SJCRH30 (cell line): Measurements from ENCODE around the gene ADIPOR2. TPM values are rescaled to one million over a fixed set of nuclear protein-coding genes. Genes with fewer than 3 reads are reported as not detected.
"Not testable (repeated sequence)": the region's sequence is repeated elsewhere in the genome, so short reads cannot be mapped to it uniquely, and the experiment has no call there.

Experiments used
- DNase-seq, 2 experiments: peaks; one replicate each; pipeline ENCODE4 v3.0.0-alpha.2; 2015 to 2020
- H3K27ac ChIP-seq: fragments of 250-450 bp; sonication (Bioruptor Pico); 2 replicates; pipeline ENCODE4 v1.5.1; 2020; ENCODE audit warnings: mild to moderate bottlenecking, moderate library complexity
- H3K27me3 ChIP-seq: fragments of 250-450 bp; sonication (Bioruptor Pico); 2 replicates; pipeline ENCODE4 v1.5.1; 2020; ENCODE audit warnings: mild to moderate bottlenecking, moderate library complexity
- H3K36me3 ChIP-seq: fragments of 250-450 bp; sonication (Bioruptor Pico); 2 replicates; pipeline ENCODE4 v1.5.1; 2020; ENCODE audit warnings: mild to moderate bottlenecking, moderate library complexity
- H3K4me1 ChIP-seq: fragments of 250-450 bp; sonication (Bioruptor Pico); 2 replicates; pipeline ENCODE4 v1.5.1; 2020; ENCODE audit warnings: mild to moderate bottlenecking, moderate library complexity
- H3K4me3 ChIP-seq: fragments of 250-450 bp; sonication (Bioruptor Pico); 2 replicates; pipeline ENCODE4 v1.5.1; 2020; ENCODE audit warnings: mild to moderate bottlenecking, moderate library complexity
- H3K9me3 ChIP-seq: fragments of 250-450 bp; sonication (Bioruptor Pico); replicated peaks from 2 replicates; pipeline ENCODE4 v1.5.1; 2020; ENCODE audit warnings: mild to moderate bottlenecking, moderate library complexity
- total RNA-seq: library from RNA; depleted of rRNA; stranded (reverse); fragments of >200 nt; shearing (Covaris generic); gene quantifications from 2 replicates; pipeline ENCODE4 v1.2.3, GENCODE V29; 2014

Gene ADIPOR2
- total RNA-seq, 1 experiment from 2014 or later, result 62.5 TPM

- Histone ChIP-seq H3K4me1 (no peaks in the 10 kb centered on the region), H3K27ac (no peak overlapping the region), H3K27me3 (no peaks in the 10 kb centered on the region), H3K9me3 (no peaks in the 10 kb centered on the region), H3K4me3 (no peak overlapping the region), H3K36me3 (no peaks in the 10 kb centered on the region)
- no peak for DNase-seq
These were observed 117.3 kb downstream of the ADIPOR2 start for GRCh38 chr12:1808036-1808797.

- Histone ChIP-seq H3K27me3 (no peaks in the 10 kb centered on the region), H3K4me1 (no peaks in the 10 kb centered on the region), H3K4me3 (no peak overlapping the region), H3K27ac (no peak overlapping the region), H3K36me3 (no peaks in the 10 kb centered on the region), H3K9me3 (no peaks in the 10 kb centered on the region)
- DNase-seq, result no peak
These were observed 118.1 kb downstream of the ADIPOR2 start for GRCh38 chr12:1808798-1809480.

DNA sequence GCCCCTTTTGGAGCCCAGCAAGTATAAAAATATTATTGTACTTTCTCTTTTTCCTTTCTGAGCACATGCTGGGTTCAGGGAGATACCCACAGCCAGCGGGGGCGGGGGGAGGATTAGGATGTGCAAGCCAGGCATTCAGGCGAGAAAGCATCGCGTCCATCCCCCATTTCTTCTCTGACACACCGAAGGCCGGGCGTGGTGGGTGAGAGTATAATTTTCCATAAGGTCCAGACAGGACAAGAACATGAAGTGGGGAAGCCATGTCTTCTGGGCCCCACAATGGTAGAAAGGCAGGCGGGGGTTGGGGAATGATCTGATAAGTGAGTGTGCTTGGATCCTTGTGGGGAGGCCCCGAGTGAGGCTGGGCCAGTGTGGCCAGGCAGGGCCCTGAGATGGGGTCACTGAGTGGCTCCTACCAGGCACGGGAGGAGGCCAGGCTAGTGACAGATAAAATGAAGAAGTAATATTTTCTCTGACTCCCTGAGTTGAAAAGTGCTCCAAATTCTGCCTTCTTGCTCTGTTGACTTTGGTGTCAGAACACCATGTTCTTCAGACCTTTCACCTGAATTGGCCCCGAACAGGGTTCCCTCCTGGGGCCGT is 118.8 kb downstream of the ADIPOR2 start:
- no peaks in the 10 kb centered on the region for H3K4me1 ChIP-seq
- no peak overlapping the region for H3K4me3 ChIP-seq
- H3K9me3 ChIP-seq, result no peaks in the 10 kb centered on the region
- H3K36me3 ChIP-seq, result no peaks in the 10 kb centered on the region
- DNase-seq, result no peak
- H3K27me3 ChIP-seq, result no peaks in the 10 kb centered on the region
- H3K27ac ChIP-seq, result no peak overlapping the region

DNA sequence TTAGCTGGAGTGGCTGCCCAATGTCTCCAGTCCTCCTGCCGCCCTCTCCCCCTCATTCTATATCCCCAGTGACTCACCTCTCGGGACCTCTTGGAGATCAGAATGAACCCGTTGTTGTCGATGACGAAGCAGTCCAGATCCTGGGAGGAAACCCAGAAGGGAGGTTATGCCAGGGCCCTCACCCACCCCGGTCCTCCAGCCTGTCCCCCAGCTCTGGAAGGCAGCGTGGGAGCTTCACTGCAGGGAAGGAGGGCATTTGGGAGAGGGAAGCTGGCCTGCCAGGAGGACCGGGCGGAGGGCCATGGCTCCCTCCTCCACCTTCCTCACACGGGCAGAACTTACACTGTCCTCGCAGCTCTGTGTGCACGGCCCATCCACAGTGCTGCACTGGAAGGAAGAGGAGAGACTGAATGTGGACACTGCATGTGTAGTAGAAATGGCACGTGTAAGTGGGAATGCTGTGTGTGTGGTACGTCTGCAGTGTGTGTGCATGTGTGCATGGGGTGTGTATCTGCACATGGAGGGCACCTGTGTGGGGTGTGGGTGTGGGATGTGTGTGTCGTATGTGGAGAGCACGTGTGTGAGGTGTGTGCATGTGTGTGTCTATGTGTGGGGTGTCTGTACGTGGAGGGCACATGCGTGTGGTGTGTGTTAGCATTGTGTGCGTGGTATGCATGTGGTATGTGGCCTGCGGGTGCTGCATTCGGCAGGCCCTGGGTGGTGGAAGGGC is 119.5 kb downstream of the ADIPOR2 start:
- Histone ChIP-seq H3K9me3 (no peaks in the 10 kb centered on the region), H3K4me1 (no peaks in the 10 kb centered on the region), H3K27me3 (no peaks in the 10 kb centered on the region), H3K36me3 (no peaks in the 10 kb centered on the region), H3K4me3 (no peak overlapping the region), H3K27ac (no peak overlapping the region)
- DNase-seq, result no peak

DNA sequence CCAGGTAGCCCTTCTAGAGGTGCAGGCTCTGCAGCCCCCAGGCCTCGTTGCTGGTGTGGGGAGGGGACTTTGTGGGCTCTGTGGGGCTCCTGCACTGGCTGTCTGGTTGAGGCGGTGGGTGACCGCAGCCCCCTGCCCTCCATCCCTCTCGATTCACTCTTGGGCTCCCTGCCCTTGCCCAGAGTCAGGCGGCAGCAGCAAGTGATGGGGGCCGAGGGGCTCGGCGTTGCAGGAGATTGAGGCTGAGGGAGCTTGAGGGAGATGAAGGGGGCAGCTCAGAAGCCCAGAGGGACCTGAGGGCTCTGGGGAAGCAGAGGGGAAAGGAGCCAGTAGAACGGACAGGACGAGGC is 120.0 kb downstream of the ADIPOR2 start:
- Histone ChIP-seq H3K27ac (no peak overlapping the region), H3K4me1 (no peaks in the 10 kb centered on the region), H3K9me3 (no peaks in the 10 kb centered on the region), H3K4me3 (no peak overlapping the region), H3K27me3 (no peaks in the 10 kb centered on the region), H3K36me3 (no peaks in the 10 kb centered on the region)
- no peak for DNase-seq

DNA sequence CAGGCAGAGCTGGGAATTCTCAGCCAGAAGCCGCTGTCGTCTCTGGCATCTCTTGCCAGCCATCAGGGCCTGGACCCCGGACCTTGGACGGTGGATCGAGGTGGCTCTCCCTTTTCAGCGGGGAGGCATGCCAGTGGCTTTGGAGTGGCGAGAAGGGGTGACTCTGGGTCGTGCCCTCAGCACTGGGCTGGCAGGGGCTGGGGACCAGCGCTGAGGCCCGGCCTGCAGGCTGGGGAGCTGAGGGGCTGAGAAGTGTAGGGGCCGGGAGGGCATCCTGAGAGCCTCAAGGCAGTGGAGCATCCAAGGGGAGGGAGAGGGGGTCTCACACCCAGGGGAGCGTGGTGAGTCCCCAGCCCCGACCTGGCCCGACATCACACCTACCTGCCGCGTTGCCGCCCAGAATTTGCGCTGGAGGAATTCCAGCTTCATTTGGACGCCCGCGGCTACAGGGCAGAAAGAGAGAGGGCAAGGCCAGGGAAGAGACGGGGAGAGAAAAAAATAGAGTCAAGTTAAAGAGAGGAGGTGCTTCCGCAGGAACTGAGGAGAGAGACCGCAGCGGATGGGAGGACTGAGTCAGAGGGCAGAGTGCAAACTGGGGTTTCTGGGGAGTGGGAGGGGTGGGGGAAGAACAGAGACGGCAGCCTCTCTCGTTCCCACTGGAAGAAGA is 120.5 kb downstream of the ADIPOR2 start:
- H3K4me3 ChIP-seq, result no peak overlapping the region
- no peaks in the 10 kb centered on the region for H3K9me3 ChIP-seq
- H3K27me3 ChIP-seq, result no peaks in the 10 kb centered on the region
- no peaks in the 10 kb centered on the region for H3K36me3 ChIP-seq
- no peak overlapping the region for H3K27ac ChIP-seq
- H3K4me1 ChIP-seq, result no peaks in the 10 kb centered on the region
- DNase-seq, result no peak

- no peaks in the 10 kb centered on the region for H3K9me3 ChIP-seq
- H3K4me3 ChIP-seq, result no peak overlapping the region
- no peaks in the 10 kb centered on the region for H3K36me3 ChIP-seq
- H3K27ac ChIP-seq, result no peak overlapping the region
- DNase-seq, result no peak
- no peaks in the 10 kb centered on the region for H3K4me1 ChIP-seq
- H3K27me3 ChIP-seq, result no peaks in the 10 kb centered on the region
These were observed 121.0 kb downstream of the ADIPOR2 start for GRCh38 chr12:1811948-1812291.

DNA sequence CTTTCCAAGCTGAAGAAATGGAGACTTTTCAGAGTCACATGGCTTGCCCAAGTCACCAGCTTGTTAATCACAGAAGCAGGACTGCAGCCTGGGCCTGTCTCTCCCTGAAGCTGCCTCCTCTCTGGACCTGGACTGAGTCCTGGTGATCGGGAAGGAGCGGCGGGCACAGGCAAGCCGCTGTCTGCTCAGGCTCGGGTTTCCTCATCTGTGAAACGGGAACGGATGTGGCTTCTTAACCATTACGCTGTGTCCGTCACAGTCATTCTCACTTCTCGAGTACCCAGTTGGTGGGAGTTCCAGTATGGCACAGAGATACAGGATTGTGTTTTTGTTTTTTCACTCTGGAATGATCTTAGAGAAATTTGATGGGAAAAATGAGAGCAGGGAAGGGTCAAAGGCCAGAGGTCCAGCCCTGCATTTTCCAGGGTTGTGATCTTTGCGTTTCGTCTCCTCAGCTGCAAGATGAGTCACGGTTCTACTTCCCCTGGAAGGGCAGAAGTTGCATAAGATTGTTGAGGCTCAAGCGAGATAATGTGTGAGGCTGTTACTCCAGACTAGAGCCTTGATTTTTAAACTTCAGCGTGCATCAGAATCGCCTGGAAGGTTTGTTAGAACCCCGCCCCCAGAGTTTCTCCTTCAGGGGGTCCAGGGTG is 121.9 kb downstream of the ADIPOR2 start:
- H3K4me3 ChIP-seq, result no peak overlapping the region
- no peaks in the 10 kb centered on the region for H3K36me3 ChIP-seq
- no peaks in the 10 kb centered on the region for H3K27me3 ChIP-seq
- DNase-seq, result peak; percentile 39 to 63
- H3K4me1 ChIP-seq, result no peaks in the 10 kb centered on the region
- no peaks in the 10 kb centered on the region for H3K9me3 ChIP-seq
- no peak overlapping the region for H3K27ac ChIP-seq

GRCh38 chr12:1814266-1814665 is 123.4 kb downstream of the ADIPOR2 start:
- Histone ChIP-seq H3K36me3 (no peaks in the 10 kb centered on the region), H3K9me3 (no peaks in the 10 kb centered on the region), H3K4me3 (no peak overlapping the region), H3K27me3 (peaks cover 2% of the 10 kb centered on the region; the same call in 1 of the 2 replicates), H3K27ac (no peak overlapping the region), H3K4me1 (no peaks in the 10 kb centered on the region)
- DNase-seq, result no peak

- 0 out of 2 replicates have a peak, but pooled peaks cover 4% of the 10 kb centered on the region for H3K4me1 ChIP-seq
- no peak overlapping the region for H3K27ac ChIP-seq
- no peaks in the 10 kb centered on the region for H3K9me3 ChIP-seq
- peaks cover 10% of the 10 kb centered on the region for H3K27me3 ChIP-seq
- H3K36me3 ChIP-seq, result no peaks in the 10 kb centered on the region
- DNase-seq, result no peak
- no peak overlapping the region for H3K4me3 ChIP-seq
These were observed 124.2 kb downstream of the ADIPOR2 start for GRCh38 chr12:1815108-1815507.

GRCh38 chr12:1815814-1816729 is 125.2 kb downstream of the ADIPOR2 start:
- no peak overlapping the region for H3K4me3 ChIP-seq
- H3K27ac ChIP-seq, result no peak overlapping the region
- 0 out of 2 replicates have a peak, but pooled peaks cover 4% of the 10 kb centered on the region for H3K4me1 ChIP-seq
- no peaks in the 10 kb centered on the region for H3K36me3 ChIP-seq
- H3K27me3 ChIP-seq, result peaks cover 20% of the 10 kb centered on the region
- DNase-seq, result no peak
- H3K9me3 ChIP-seq, result no peaks in the 10 kb centered on the region

DNA sequence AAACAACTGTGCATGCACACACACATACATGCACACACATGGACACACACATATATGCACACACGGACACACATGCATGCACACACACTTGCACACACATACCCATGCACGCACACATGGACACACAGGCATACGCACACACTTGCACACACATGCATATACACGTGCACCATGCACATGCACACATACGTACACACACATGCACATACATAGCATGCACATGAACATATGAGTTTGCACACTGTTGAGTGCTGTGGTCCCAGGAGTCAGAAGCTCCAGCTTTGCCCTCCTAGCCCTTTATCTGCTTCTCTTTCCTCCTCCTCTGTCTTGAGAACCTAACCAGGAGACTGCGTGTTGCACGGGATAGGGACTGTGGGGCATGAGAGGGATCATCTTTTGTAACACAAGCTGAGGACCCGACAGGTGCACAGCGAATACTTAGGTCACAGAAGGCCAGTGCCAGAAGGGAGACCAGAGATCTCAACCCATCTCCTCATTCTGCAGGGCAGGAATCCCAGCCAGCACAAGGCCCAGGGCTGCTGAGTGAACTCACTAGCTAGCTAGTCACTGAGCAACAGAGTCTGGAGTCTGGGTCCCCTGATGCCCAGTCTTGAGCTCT is 126.0 kb downstream of the ADIPOR2 start:
- no peak for DNase-seq
- H3K36me3 ChIP-seq, result no peaks in the 10 kb centered on the region
- H3K4me1 ChIP-seq, result 0 out of 2 replicates have a peak, but pooled peaks cover 4% of the 10 kb centered on the region
- H3K27ac ChIP-seq, result no peak overlapping the region
- H3K9me3 ChIP-seq, result no peaks in the 10 kb centered on the region
- peaks cover 27% of the 10 kb centered on the region for H3K27me3 ChIP-seq
- no peak overlapping the region for H3K4me3 ChIP-seq

DNA sequence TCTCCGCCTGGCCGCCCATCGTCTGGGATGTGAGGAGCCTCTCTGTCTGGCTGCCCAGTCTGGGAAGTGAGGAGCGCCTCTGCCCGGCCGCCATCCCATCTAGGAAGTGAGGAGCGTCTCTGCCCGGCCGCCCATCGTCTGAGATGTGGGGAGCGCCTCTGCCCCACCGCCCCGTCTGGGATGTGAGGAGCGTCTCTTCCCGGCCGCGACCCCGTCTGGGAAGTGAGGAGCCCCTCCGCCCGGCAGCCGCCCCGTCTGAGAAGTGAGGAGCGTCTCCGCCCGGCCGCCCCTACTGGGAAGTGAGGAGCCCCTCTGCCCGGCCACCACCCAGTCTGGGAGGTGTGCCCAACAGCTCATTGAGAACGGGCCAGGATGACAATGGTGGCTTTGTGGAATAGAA is 127.1 kb downstream of the ADIPOR2 start:
- H3K4me1 ChIP-seq, H3K9me3 ChIP-seq, H3K27ac ChIP-seq, DNase-seq, H3K36me3 ChIP-seq, H3K4me3 ChIP-seq: not testable (repeated sequence)
- peaks cover 38% of the 10 kb centered on the region for H3K27me3 ChIP-seq
